Measurements from ENCODE around the gene GNB1L. TPM values are rescaled to one million over a fixed set of nuclear protein-coding genes. Genes with fewer than 3 reads are reported as not detected.
A peak's percentile ranks its signal among the peaks of the same experiment; 100 is the strongest.

GNB1L gene
- total RNA-seq, 5 donors from 2014 or later (not counting 1 experiment from before 2014, with no cell fraction given), result 4.8 to 13.7 (median 12.9) TPM

DNA sequence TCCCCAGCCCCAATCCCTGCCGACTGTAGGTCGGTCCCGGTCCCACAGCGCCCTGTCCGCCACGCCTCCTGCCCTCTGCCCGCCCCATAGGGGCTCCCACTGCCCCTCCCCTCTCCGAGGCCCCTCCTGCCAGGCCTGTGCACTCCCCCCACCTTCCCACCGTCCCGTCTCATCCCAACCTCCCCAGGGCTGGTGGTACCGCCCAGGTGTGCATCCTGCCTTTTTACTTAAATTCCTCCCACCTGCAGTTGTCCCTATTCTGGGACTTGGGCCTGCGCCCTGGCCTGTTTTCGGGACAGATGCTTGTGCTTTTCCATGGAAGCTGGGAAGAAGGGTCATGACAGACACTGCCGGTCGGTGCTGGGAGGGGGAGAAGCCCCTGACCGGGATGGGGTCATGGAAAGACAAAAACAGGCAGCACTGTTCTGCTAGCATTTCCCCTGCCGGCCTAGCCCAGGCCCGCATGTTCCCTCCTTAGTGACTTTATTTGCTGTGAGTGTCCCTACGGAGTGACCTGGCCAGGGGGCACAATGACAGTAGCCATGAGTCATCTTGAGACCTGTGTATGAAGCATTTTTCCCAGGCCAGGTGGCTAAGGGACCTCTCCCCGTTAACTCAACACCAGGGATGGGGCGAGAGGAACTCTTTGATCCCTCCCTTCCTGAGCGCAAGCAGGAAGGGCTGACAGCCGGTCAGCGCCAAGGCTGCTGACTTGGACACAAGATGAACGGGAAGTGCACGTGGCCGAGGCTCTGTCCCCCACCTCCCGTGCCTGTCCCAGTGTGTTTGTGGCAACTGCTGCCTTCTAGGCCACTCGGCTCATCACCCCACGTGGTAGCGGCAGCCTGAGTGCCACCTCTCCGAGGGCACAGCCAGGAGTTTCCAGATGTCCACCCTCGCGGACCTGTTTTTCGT, 87.0 kb downstream of the GNB1L start:
- H3K36me3 Mint-ChIP-seq, result no peaks in the 10 kb centered on the region
- no peaks in the 10 kb centered on the region for H3K36me3 ChIP-seq (ENCODE audit: control insufficient read depth in 2 of 2, extremely low read depth in 1 of 2, insufficient read depth in 1 of 2, low read length in 1 of 2)
- POLR2A ChIA-PET, result no interaction called here
- peak overlapping the region in 2 of 3 donors; percentile 43 to 70 for H3K4me3 Mint-ChIP-seq
- no peak overlapping the region for H3K27ac Mint-ChIP-seq
- H3K27me3 Mint-ChIP-seq, result peaks cover 36 to 82% of the 10 kb centered on the region in 2 donors
- CTCF ChIA-PET, result no interaction called here
- no peak overlapping the region for H3K27ac ChIP-seq (ENCODE audit: low read length)
- H3K9me3 ChIP-seq, result no peaks in the 10 kb centered on the region
- H3K4me1 ChIP-seq (ENCODE audit: control insufficient read depth in 1 of 2, extremely low read depth in 1 of 2, insufficient read depth in 2 of 2, low read length in 2 of 2), result peaks cover 3 to 21% of the 10 kb centered on the region in 2 experiments
- DNase-seq (no peak), ATAC-seq (replicated peaks in 1 of 4) (peak in 2 of 4 experiments; percentile 14 to 50)
- peaks cover 10 to 90% of the 10 kb centered on the region in 2 experiments for H3K27me3 ChIP-seq (replicated peaks in 1 of 2; ENCODE audit: control insufficient read depth in 2 of 2, extremely low read depth in 1 of 2, insufficient read depth in 2 of 2, low read length in 1 of 2)
- no peaks in the 10 kb centered on the region for H3K9me3 Mint-ChIP-seq
- peaks cover 9 to 16% (median 14%) of the 10 kb centered on the region in 3 donors for H3K4me1 Mint-ChIP-seq
- 28% methylated on average over 33 of the region's 35 CpGs for WGBS (ENCODE audit: insufficient coverage)
- H3K4me3 ChIP-seq (ENCODE audit: control insufficient read depth in 1 of 2, extremely low read depth in 1 of 2, low read length in 1 of 2), result no peak overlapping the region

DNA sequence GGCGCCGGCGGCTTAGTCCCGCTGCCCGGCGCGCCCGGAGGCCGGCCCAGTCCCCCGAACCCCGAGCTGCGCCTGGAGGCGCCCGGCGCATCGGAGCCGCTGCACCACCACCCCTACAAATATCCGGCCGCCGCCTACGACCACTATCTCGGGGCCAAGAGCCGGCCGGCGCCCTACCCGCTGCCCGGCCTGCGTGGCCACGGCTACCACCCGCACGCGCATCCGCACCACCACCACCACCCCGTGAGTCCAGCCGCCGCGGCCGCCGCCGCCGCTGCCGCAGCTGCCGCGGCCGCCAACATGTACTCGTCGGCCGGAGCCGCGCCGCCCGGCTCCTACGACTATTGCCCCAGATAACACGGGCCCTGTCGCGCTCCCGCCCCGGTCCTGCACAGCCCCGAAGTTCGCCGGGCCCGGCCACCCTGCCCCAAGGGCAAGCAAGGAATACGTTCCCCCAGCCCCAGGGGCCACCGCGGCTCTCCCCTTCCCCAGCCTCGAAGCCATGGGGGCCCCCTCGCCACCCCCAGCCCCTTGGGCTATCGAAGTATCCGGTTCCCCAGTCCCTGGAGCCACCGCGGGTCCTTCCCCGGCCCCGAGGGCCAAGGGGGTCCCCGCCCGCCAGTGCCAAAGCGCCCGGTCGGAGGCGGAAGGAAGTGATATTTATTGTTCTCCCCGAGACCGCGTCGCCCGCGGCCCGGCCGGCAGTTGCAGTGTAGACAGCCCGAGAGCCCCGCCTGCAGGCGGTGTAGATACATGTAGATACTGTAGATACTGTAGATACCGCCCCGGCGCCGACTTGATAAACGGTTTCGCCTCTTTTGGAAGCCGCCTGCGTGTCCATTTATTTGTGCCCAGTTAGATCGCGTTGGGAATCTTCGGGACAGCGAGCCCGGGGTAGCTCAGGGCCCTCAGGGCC, 87.9 kb downstream of the GNB1L start:
- H3K27ac ChIP-seq (ENCODE audit: low read length), result no peak overlapping the region
- H3K36me3 Mint-ChIP-seq, result no peaks in the 10 kb centered on the region
- no peak overlapping the region for H3K27ac Mint-ChIP-seq
- peaks cover 9 to 18% (median 16%) of the 10 kb centered on the region in 3 donors for H3K4me1 Mint-ChIP-seq
- ChIA-PET POLR2A (no interaction called here), CTCF (interaction anchor here in 1 of 2 donors (0.5 kb wide), 1 partner anchor 189 kb away, joined by 7 read pairs; no protein-coding TSS in a partner anchor)
- H3K9me3 ChIP-seq, result no peaks in the 10 kb centered on the region
- peaks cover 14 to 90% of the 10 kb centered on the region in 2 experiments for H3K27me3 ChIP-seq (replicated peaks in 1 of 2; ENCODE audit: control insufficient read depth in 2 of 2, extremely low read depth in 1 of 2, insufficient read depth in 2 of 2, low read length in 1 of 2)
- H3K27me3 Mint-ChIP-seq, result peaks cover 35 to 79% of the 10 kb centered on the region in 2 donors
- WGBS (ENCODE audit: insufficient coverage), result 2% methylated on average over 100 of the region's 103 CpGs
- H3K4me3 ChIP-seq (ENCODE audit: control insufficient read depth in 1 of 2, extremely low read depth in 1 of 2, low read length in 1 of 2), result peak overlapping the region in 1 of 2 donors; percentile 19
- no peaks in the 10 kb centered on the region for H3K9me3 Mint-ChIP-seq
- peaks cover 3 to 21% of the 10 kb centered on the region in 2 experiments for H3K4me1 ChIP-seq (ENCODE audit: control insufficient read depth in 1 of 2, extremely low read depth in 1 of 2, insufficient read depth in 2 of 2, low read length in 2 of 2)
- DNase-seq (peak in 28 of 35 experiments; percentile 12 to 54 (median 32)), ATAC-seq (replicated peaks in 1 of 4) (peak; percentile 39 to 80 (median 54))
- no peaks in the 10 kb centered on the region for H3K36me3 ChIP-seq (ENCODE audit: control insufficient read depth in 2 of 2, extremely low read depth in 1 of 2, insufficient read depth in 1 of 2, low read length in 1 of 2)
- peak overlapping the region; percentile 21 to 70 (median 43) for H3K4me3 Mint-ChIP-seq

DNA sequence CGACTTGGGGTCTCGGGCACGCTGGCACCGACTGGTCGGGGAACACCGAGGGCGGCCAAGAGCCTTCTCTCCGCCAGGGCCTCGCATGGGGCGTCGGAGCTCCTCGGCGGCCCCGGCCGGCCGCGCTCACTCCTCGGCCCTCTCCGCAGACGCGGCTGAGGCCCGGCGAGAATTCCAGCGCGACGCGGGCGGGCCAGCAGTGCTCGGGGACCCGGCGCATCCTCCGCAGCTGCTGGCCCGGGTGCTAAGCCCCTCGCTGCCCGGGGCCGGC, 88.5 kb downstream of the GNB1L start:
- H3K9me3 Mint-ChIP-seq, result no peaks in the 10 kb centered on the region
- H3K36me3 Mint-ChIP-seq, result no peaks in the 10 kb centered on the region
- H3K4me3 ChIP-seq (ENCODE audit: control insufficient read depth in 1 of 2, extremely low read depth in 1 of 2, low read length in 1 of 2), result peak overlapping the region in 1 of 2 donors; percentile 44
- no peak overlapping the region for H3K4me3 Mint-ChIP-seq
- no peak overlapping the region for H3K27ac ChIP-seq (ENCODE audit: low read length)
- no peak overlapping the region for H3K27ac Mint-ChIP-seq
- H3K27me3 ChIP-seq (replicated peaks in 1 of 2; ENCODE audit: control insufficient read depth in 2 of 2, extremely low read depth in 1 of 2, insufficient read depth in 2 of 2, low read length in 1 of 2), result peaks cover 15 to 88% of the 10 kb centered on the region in 2 experiments
- WGBS (ENCODE audit: insufficient coverage), result 1% methylated on average over 36 of the region's 36 CpGs
- ChIA-PET POLR2A (no interaction called here), CTCF (interaction anchor here in 1 of 2 donors (0.5 kb wide), 1 partner anchor 190 kb away, joined by 7 read pairs; no protein-coding TSS in a partner anchor)
- H3K36me3 ChIP-seq (ENCODE audit: control insufficient read depth in 2 of 2, extremely low read depth in 1 of 2, insufficient read depth in 1 of 2, low read length in 1 of 2), result no peaks in the 10 kb centered on the region
- H3K9me3 ChIP-seq, result no peaks in the 10 kb centered on the region
- peak in 3 of 4 experiments; percentile 10 to 31 (median 11) for ATAC-seq (replicated peaks in 1 of 4)
- peaks cover 9 to 22% (median 19%) of the 10 kb centered on the region in 3 donors for H3K4me1 Mint-ChIP-seq
- peaks cover 3 to 24% of the 10 kb centered on the region in 2 experiments for H3K4me1 ChIP-seq (ENCODE audit: control insufficient read depth in 1 of 2, extremely low read depth in 1 of 2, insufficient read depth in 2 of 2, low read length in 2 of 2)
- no peak for DNase-seq
- H3K27me3 Mint-ChIP-seq, result peaks cover 37 to 77% of the 10 kb centered on the region in 2 donors

DNA sequence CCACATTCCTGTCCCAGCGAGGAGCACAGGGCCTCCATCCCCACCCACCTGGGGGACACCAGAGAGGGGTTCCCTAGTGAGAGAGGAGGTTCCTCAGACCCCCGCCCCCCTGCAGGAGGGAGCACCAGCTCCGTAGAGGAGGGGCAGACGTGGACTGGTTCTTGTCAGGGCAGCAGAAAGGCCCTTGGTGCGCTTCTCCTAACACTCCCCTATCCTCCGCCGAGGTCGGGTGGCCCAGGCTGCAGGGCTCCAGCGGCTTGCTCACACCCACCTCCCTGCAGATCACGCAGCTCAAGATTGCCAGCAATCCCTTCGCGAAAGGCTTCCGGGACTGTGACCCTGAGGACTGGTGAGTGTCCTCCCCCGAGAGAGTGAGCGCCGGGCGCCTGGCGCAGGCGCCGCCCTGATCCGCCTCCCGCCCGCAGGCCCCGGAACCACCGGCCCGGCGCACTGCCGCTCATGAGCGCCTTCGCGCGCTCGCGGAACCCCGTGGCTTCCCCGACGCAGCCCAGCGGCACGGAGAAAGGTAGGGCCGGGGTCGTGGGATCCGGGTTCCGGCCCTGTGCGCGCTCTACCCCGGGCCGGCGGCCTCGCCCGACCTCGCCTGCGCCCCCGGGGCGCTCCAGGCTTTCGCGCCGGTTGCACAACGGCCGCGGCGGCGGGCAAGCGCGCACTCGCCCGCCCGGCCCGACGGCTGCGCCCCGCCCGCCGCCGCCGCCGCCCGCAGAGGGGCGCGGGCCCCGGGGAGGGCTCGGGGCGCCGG, 89.0 kb downstream of the GNB1L start:
- no peaks in the 10 kb centered on the region for H3K36me3 Mint-ChIP-seq
- ATAC-seq (replicated peaks in 1 of 4) (peak; percentile 46 to 53 (median 50)), DNase-seq (peak in 4 of 35 experiments; percentile 13 to 42 (median 23))
- H3K36me3 ChIP-seq (ENCODE audit: control insufficient read depth in 2 of 2, extremely low read depth in 1 of 2, insufficient read depth in 1 of 2, low read length in 1 of 2), result no peaks in the 10 kb centered on the region
- peaks cover 37 to 73% of the 10 kb centered on the region in 2 donors for H3K27me3 Mint-ChIP-seq
- H3K4me1 Mint-ChIP-seq, result peaks cover 9 to 22% (median 19%) of the 10 kb centered on the region in 3 donors
- no peaks in the 10 kb centered on the region for H3K9me3 ChIP-seq
- H3K4me3 ChIP-seq (ENCODE audit: control insufficient read depth in 1 of 2, extremely low read depth in 1 of 2, low read length in 1 of 2), result peak overlapping the region in 1 of 2 donors; percentile 55
- no peaks in the 10 kb centered on the region for H3K9me3 Mint-ChIP-seq
- ChIA-PET CTCF (no interaction called here), POLR2A (no interaction called here)
- peaks cover 15 to 83% of the 10 kb centered on the region in 2 experiments for H3K27me3 ChIP-seq (replicated peaks in 1 of 2; ENCODE audit: control insufficient read depth in 2 of 2, extremely low read depth in 1 of 2, insufficient read depth in 2 of 2, low read length in 1 of 2)
- H3K4me3 Mint-ChIP-seq, result peak overlapping the region; percentile 64 to 67 (median 66)
- H3K27ac ChIP-seq (ENCODE audit: low read length), result no peak overlapping the region
- WGBS (ENCODE audit: insufficient coverage), result 2% methylated on average over 80 of the region's 83 CpGs
- H3K4me1 ChIP-seq (ENCODE audit: control insufficient read depth in 1 of 2, extremely low read depth in 1 of 2, insufficient read depth in 2 of 2, low read length in 2 of 2), result peaks cover 3 to 24% of the 10 kb centered on the region in 2 experiments
- H3K27ac Mint-ChIP-seq, result no peak overlapping the region

DNA sequence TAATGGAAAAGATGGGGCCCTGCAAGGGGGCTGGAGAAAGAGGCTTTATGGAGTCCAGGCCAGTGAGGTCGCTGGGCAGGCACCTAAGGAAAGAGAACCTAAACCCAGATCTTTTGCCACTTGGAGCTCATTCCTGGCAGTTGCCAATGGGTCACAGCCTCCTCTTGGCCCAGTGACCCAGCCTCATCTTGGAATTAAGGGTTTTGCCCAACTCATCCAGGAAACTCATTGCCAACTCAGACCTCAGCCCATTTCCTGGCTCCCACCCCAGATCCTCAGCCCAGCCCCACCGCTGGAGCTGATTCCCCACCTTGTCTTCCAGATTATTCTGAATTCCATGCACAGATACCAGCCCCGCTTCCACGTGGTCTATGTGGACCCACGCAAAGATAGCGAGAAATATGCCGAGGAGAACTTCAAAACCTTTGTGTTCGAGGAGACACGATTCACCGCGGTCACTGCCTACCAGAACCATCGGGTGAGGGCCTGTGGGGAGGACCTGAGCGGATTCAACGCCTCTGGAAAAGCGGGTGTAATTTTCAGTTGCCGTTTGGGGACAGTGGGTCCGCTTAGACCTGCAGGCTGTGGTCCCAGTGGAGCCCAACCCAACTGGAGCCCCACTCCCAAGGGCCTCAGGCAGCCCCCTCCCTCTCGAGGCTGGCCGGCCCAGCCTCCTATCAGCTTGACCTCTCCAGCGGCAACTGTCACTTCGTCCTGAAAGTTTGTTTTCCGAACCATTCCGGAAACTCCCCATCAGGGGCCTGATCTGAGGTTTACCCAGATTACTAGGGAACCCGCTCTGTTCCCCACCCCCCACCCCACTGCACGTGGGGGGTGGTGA, 89.8 kb downstream of the GNB1L start:
- H3K27me3 ChIP-seq (replicated peaks in 1 of 2; ENCODE audit: control insufficient read depth in 2 of 2, extremely low read depth in 1 of 2, insufficient read depth in 2 of 2, low read length in 1 of 2), result peaks cover 15 to 76% of the 10 kb centered on the region in 2 experiments
- ChIA-PET POLR2A (no interaction called here), CTCF (no interaction called here)
- Mint-ChIP-seq H3K9me3 (no peaks in the 10 kb centered on the region), H3K36me3 (no peaks in the 10 kb centered on the region), H3K27ac (no peak overlapping the region), H3K4me1 (peaks cover 16 to 27% (median 23%) of the 10 kb centered on the region in 3 donors), H3K27me3 (peaks cover 38 to 70% of the 10 kb centered on the region in 2 donors), H3K4me3 (peak overlapping the region; percentile 25 to 66 (median 50))
- no peak for ATAC-seq (replicated peaks in 1 of 4)
- H3K36me3 ChIP-seq (ENCODE audit: control insufficient read depth in 2 of 2, extremely low read depth in 1 of 2, insufficient read depth in 1 of 2, low read length in 1 of 2), result no peaks in the 10 kb centered on the region
- 61% methylated on average over 20 of the region's 25 CpGs for WGBS (ENCODE audit: insufficient coverage)
- H3K9me3 ChIP-seq, result no peaks in the 10 kb centered on the region
- H3K4me3 ChIP-seq (ENCODE audit: control insufficient read depth in 1 of 2, extremely low read depth in 1 of 2, low read length in 1 of 2), result peak overlapping the region in 1 of 2 donors; percentile 55
- H3K4me1 ChIP-seq (ENCODE audit: control insufficient read depth in 1 of 2, extremely low read depth in 1 of 2, insufficient read depth in 2 of 2, low read length in 2 of 2), result peaks cover 3 to 25% of the 10 kb centered on the region in 2 experiments
- no peak overlapping the region for H3K27ac ChIP-seq (ENCODE audit: low read length)
- no peak for DNase-seq

Data from T-cell (primary cell).